ENCODE results near the gene MRC2. TPM values are rescaled to one million over a fixed set of nuclear protein-coding genes. Genes with fewer than 3 reads are reported as not detected.
A peak's percentile ranks its signal among the peaks of the same experiment; 100 is the strongest.
"Not testable (repeated sequence)": the region's sequence is repeated elsewhere in the genome, so short reads cannot be mapped to it uniquely, and the experiment has no call there.

MRC2 gene
- polyA plus RNA-seq, 4 donors, result 66.1 to 93.9 (median 70.7) TPM

- not testable (repeated sequence) for DNase-seq (ENCODE audit: low read depth in 4 of 4, low spot score in 3 of 4)
Measured at GRCh38 chr17:62613095-62613494, 14.4 kb upstream of the MRC2 start.

- DNase-seq (ENCODE audit: low read depth in 4 of 4, low spot score in 3 of 4), result no peak
Measured at GRCh38 chr17:62614142-62614541, 13.3 kb upstream of the MRC2 start.

GRCh38 chr17:62615503-62615902 lies 12.0 kb upstream of the MRC2 start:
- no peak for DNase-seq (ENCODE audit: low read depth in 4 of 4, low spot score in 3 of 4)

- DNase-seq (ENCODE audit: low read depth in 4 of 4, low spot score in 3 of 4), result no peak
Measured at GRCh38 chr17:62616993-62617893, 10.2 kb upstream of the MRC2 start.

GRCh38 chr17:62617894-62618472 lies 9.5 kb upstream of the MRC2 start:
- DNase-seq (ENCODE audit: low read depth in 4 of 4, low spot score in 3 of 4), result no peak

- no peak for DNase-seq (ENCODE audit: low read depth in 4 of 4, low spot score in 3 of 4)
Measured at GRCh38 chr17:62618647-62619416, 8.6 kb upstream of the MRC2 start.

- DNase-seq (ENCODE audit: low read depth in 4 of 4, low spot score in 3 of 4), result no peak
Measured at GRCh38 chr17:62619417-62620155, 7.9 kb upstream of the MRC2 start.

GRCh38 chr17:62621223-62621622 lies 6.2 kb upstream of the MRC2 start:
- no peak for DNase-seq (ENCODE audit: low read depth in 4 of 4, low spot score in 3 of 4)

- DNase-seq (ENCODE audit: low read depth in 4 of 4, low spot score in 3 of 4), result no peak
Measured at GRCh38 chr17:62625184-62625869, 2.1 kb upstream of the MRC2 start.

GRCh38 chr17:62625870-62626200 lies 1.6 kb upstream of the MRC2 start:
- DNase-seq (ENCODE audit: low read depth in 4 of 4, low spot score in 3 of 4), result no peak

- peak in 3 of 4 donors; percentile 47 to 61 (median 49) for DNase-seq (ENCODE audit: low read depth in 4 of 4, low spot score in 3 of 4)
Measured at GRCh38 chr17:62626719-62627218, 701 bp upstream of the MRC2 start.

- DNase-seq (ENCODE audit: low read depth in 4 of 4, low spot score in 3 of 4), result peak in 3 of 4 donors; percentile 60 to 75 (median 60)
Measured at GRCh38 chr17:62627904-62628633, 599 bp downstream of the MRC2 start.

- DNase-seq (ENCODE audit: low read depth in 4 of 4, low spot score in 3 of 4), result peak in 1 of 4 donors; percentile 25
Measured at GRCh38 chr17:62628831-62629555, 1.5 kb downstream of the MRC2 start.

GRCh38 chr17:62629556-62630364 lies 2.3 kb downstream of the MRC2 start:
- no peak for DNase-seq (ENCODE audit: low read depth in 4 of 4, low spot score in 3 of 4)

GRCh38 chr17:62630365-62631085 lies 3.1 kb downstream of the MRC2 start:
- no peak for DNase-seq (ENCODE audit: low read depth in 4 of 4, low spot score in 3 of 4)

- no peak for DNase-seq (ENCODE audit: low read depth in 4 of 4, low spot score in 3 of 4)
Measured at GRCh38 chr17:62631086-62631935, 3.8 kb downstream of the MRC2 start.

Data from right renal pelvis (tissue), 4 donors.